Ishikawa (cell line): ENCODE data around the gene LCK.

Experiments
- CEBPB ChIP-seq: IDR thresholded peaks from 2 replicates; pipeline ENCODE4 v1.6.1; 2012
- EP300 ChIP-seq: IDR thresholded peaks from 2 replicates; pipeline ENCODE4 v1.6.1; 2012; ENCODE audit warnings: borderline replicate concordance
- FOXM1 ChIP-seq: IDR thresholded peaks from 2 replicates; pipeline ENCODE4 v1.6.1; 2012; ENCODE audit warnings: low read depth, borderline replicate concordance
- RAD21 ChIP-seq: IDR thresholded peaks from 2 replicates; pipeline ENCODE4 v1.6.1; 2012; ENCODE audit warnings: low read depth
- TAF1 ChIP-seq: IDR thresholded peaks from 2 replicates; pipeline ENCODE4 v1.6.1; 2012; ENCODE audit warnings: low read depth, mild to moderate bottlenecking
- TEAD4 ChIP-seq: IDR thresholded peaks from 2 replicates; pipeline ENCODE4 v1.6.1; 2012
- YY1 ChIP-seq: IDR thresholded peaks from 2 replicates; pipeline ENCODE4 v1.6.1; 2012; ENCODE audit warnings: low read depth
- ZBTB7A ChIP-seq: IDR thresholded peaks from 2 replicates; pipeline ENCODE4 v1.6.1; 2012; ENCODE audit warnings: low read depth
- TF ChIP-seq, protein P1 (sequence below): IDR thresholded peaks from 2 replicates; pipeline ENCODE4 v1.6.1; 2012

GRCh38 chr1:32327204-32327603 is 76.1 kb downstream of the LCK start:
- TF ChIP-seq YY1 (no peak), EP300 (no peak), RAD21 (no peak), CEBPB (no peak), TAF1 (no peak), TEAD4 (no peak), FOXM1 (no peak), ZBTB7A (no peak)
- TF ChIP-seq, protein P1, sequence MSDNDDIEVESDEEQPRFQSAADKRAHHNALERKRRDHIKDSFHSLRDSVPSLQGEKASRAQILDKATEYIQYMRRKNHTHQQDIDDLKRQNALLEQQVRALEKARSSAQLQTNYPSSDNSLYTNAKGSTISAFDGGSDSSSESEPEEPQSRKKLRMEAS, result no peak
